Ishikawa (cell line): ENCODE data around the gene COG1.

Source experiments
- CEBPB ChIP-seq: IDR thresholded peaks from 2 replicates; pipeline ENCODE4 v1.6.1; 2012
- CREB1 ChIP-seq: IDR thresholded peaks from 2 replicates; pipeline ENCODE4 v1.6.1; 2012; ENCODE audit warnings: low read depth
- EGR1 ChIP-seq: IDR thresholded peaks from 2 replicates; pipeline ENCODE4 v1.6.1; 2012
- EP300 ChIP-seq: IDR thresholded peaks from 2 replicates; pipeline ENCODE4 v1.6.1; 2012; ENCODE audit warnings: borderline replicate concordance
- FOXM1 ChIP-seq: IDR thresholded peaks from 2 replicates; pipeline ENCODE4 v1.6.1; 2012; ENCODE audit warnings: low read depth, borderline replicate concordance
- NFIC ChIP-seq: IDR thresholded peaks from 2 replicates; pipeline ENCODE4 v1.6.1; 2012
- RAD21 ChIP-seq: IDR thresholded peaks from 2 replicates; pipeline ENCODE4 v1.6.1; 2012; ENCODE audit warnings: low read depth
- REST ChIP-seq: IDR thresholded peaks from 2 replicates; pipeline ENCODE4 v1.6.1; 2012; ENCODE audit warnings: low read depth, mild to moderate bottlenecking
- TAF1 ChIP-seq: IDR thresholded peaks from 2 replicates; pipeline ENCODE4 v1.6.1; 2012; ENCODE audit warnings: low read depth, mild to moderate bottlenecking
- TCF12 ChIP-seq: IDR thresholded peaks from 2 replicates; pipeline ENCODE4 v1.6.1; 2012; ENCODE audit warnings: low read depth
- TEAD4 ChIP-seq: IDR thresholded peaks from 2 replicates; pipeline ENCODE4 v1.6.1; 2012
- YY1 ChIP-seq: IDR thresholded peaks from 2 replicates; pipeline ENCODE4 v1.6.1; 2012; ENCODE audit warnings: low read depth
- ZBTB7A ChIP-seq: IDR thresholded peaks from 2 replicates; pipeline ENCODE4 v1.6.1; 2012; ENCODE audit warnings: low read depth
- TF ChIP-seq, protein P1 (sequence below): IDR thresholded peaks from 2 replicates; pipeline ENCODE4 v1.6.1; 2012
- TF ChIP-seq, protein P2 (sequence below): IDR thresholded peaks from 2 replicates; pipeline ENCODE4 v1.6.1; 2012

Gene COG1

DNA sequence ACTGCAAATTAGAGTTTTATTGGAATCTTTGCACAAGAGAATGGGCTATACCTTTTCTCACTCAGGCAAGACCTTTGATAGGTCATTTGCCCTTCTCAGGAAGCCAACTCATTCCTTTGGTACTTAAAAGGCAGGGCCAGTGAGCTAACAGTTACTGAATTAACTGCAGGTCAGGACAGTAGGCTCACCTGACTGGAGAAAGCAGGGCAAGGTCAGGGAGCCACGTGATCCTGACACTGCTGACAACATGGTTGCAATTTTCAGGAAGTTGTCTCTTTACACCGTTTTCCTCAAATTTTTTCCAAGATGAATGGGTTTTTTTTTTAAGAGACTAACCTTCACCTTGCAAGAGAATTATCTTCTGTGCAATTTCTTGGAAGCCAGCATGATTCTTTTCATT is 47.7 kb downstream of the COG1 start:
- TF ChIP-seq EP300: no peak
- TF ChIP-seq YY1: no peak
- no peak for TF ChIP-seq ZBTB7A
- TF ChIP-seq, protein P1, sequence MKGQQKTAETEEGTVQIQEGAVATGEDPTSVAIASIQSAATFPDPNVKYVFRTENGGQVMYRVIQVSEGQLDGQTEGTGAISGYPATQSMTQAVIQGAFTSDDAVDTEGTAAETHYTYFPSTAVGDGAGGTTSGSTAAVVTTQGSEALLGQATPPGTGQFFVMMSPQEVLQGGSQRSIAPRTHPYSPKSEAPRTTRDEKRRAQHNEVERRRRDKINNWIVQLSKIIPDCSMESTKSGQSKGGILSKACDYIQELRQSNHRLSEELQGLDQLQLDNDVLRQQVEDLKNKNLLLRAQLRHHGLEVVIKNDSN: no peak
- TF ChIP-seq CEBPB: no peak
- TF ChIP-seq FOXM1: no peak
- TF ChIP-seq NFIC: no peak
- no peak for TF ChIP-seq EGR1
- no peak for TF ChIP-seq REST
- TF ChIP-seq TCF12: no peak
- TF ChIP-seq RAD21: no peak
- no peak for TF ChIP-seq TAF1

DNA sequence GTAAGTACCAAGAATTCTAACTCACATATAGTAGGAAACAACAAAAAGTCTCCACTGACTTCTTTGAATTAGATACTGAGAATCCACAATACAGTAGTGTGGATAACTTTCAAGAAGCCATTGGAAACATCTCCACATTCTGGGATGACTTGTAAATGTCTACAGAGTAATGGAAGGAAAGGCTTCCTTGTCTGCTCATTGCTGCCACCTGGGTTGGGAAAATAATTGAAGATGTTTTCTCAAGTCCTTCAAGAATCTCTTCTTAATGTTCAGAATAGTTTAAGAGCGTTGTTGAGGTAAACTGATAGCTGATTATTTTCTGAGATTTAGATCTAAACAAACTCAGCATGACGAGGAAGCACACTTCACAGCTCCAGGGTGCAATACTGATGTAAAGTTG is 54.9 kb downstream of the COG1 start:
- TF ChIP-seq CEBPB: no peak
- no peak for TF ChIP-seq CREB1
- TF ChIP-seq, protein P1: no peak
- TF ChIP-seq TEAD4: no peak
- TF ChIP-seq EP300: no peak
- no peak for TF ChIP-seq TCF12
- TF ChIP-seq RAD21: no peak
- TF ChIP-seq, protein P2, sequence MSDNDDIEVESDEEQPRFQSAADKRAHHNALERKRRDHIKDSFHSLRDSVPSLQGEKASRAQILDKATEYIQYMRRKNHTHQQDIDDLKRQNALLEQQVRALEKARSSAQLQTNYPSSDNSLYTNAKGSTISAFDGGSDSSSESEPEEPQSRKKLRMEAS: no peak
- no peak for TF ChIP-seq EGR1
- TF ChIP-seq NFIC: no peak
- no peak for TF ChIP-seq FOXM1
- no peak for TF ChIP-seq YY1
- no peak for TF ChIP-seq ZBTB7A
- TF ChIP-seq REST: no peak

- TF ChIP-seq EP300 (no peak), CREB1 (no peak), EGR1 (no peak), TAF1 (no peak), CEBPB (no peak), TCF12 (no peak), YY1 (no peak), NFIC (no peak), RAD21 (no peak), ZBTB7A (no peak), REST (no peak), TEAD4 (no peak)
- TF ChIP-seq, protein P2: no peak
Observed at GRCh38 chr17:73248532-73248931, 55.7 kb downstream of the COG1 start.

DNA sequence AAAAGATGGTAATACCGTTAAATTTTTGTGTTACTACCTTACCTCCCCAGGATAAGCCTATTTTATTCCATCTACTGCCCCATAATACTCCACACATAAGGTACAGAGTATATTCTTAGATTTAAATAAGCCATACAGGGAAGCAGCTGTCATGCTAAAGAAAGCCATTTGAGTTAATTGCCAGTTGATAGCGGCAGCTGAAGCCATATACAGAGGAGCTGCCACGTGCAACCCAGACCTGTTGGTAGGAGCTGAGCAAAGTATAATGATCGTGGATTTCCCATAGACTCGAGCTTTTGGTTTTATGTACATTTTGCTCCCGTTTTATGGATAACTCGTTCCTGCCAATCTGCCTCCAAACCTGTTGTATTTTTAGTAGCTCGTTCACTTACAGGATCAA is 56.8 kb downstream of the COG1 start:
- TF ChIP-seq TEAD4: no peak

- TF ChIP-seq, protein P2: no peak
- TF ChIP-seq YY1 (no peak), RAD21 (no peak), CEBPB (no peak), CREB1 (no peak), TEAD4 (no peak), NFIC (no peak), EP300 (no peak)
Observed at GRCh38 chr17:73250851-73251640, 58.2 kb downstream of the COG1 start.
